Osteocyte (in vitro differentiated cells): ENCODE data around the gene NXPH1. TPM values are rescaled to one million over a fixed set of nuclear protein-coding genes. Genes with fewer than 3 reads are reported as not detected.

ENCODE experiments used
- DNase-seq: peaks from one replicate; pipeline ENCODE4 v3.0.0; 2021; ENCODE audit warnings: mixed read lengths; ENCODE audit not compliant: unreplicated experiment; ENCODE audit errors: extremely low spot score
- H3K27ac Mint-ChIP-seq: one replicate; pipeline ENCODE4 v1.8.0; 2021; ENCODE audit warnings: mild to moderate bottlenecking, mixed read lengths; ENCODE audit not compliant: unreplicated experiment
- H3K27me3 Mint-ChIP-seq: one replicate; pipeline ENCODE4 v1.8.0; 2021; ENCODE audit warnings: mixed read lengths; ENCODE audit not compliant: unreplicated experiment
- H3K36me3 Mint-ChIP-seq: one replicate; pipeline ENCODE4 v1.8.0; 2021; ENCODE audit warnings: mixed read lengths; ENCODE audit not compliant: unreplicated experiment
- H3K4me1 Mint-ChIP-seq: one replicate; pipeline ENCODE4 v1.8.0; 2021; ENCODE audit warnings: mixed read lengths; ENCODE audit not compliant: unreplicated experiment
- H3K4me3 Mint-ChIP-seq: one replicate; pipeline ENCODE4 v1.8.0; 2021; ENCODE audit warnings: mild to moderate bottlenecking, moderate library complexity, mixed read lengths; ENCODE audit not compliant: unreplicated experiment
- H3K9me3 Mint-ChIP-seq: one replicate; pipeline ENCODE4 v1.8.0; 2021; ENCODE audit warnings: mixed read lengths; ENCODE audit not compliant: unreplicated experiment
- CTCF ChIP-seq: fragments of 200-600 bp; sonication (generic); IDR thresholded peaks from 2 replicates; pipeline ENCODE4 v1.5.0; 2021; ENCODE audit warnings: antibody characterized with exemption, mild to moderate bottlenecking, moderate library complexity
- total RNA-seq: library from RNA; stranded (reverse); gene quantifications from 2 replicates; pipeline ENCODE4 v1.2.1, GENCODE V29; 2021

The NXPH1 gene
- total RNA-seq, 1 donor from 2014 or later: not detected

GRCh38 chr7:8507566-8507965, 74.2 kb downstream of the NXPH1 start:
- Mint-ChIP-seq H3K27me3 (no peaks in the 10 kb centered on the region), H3K4me3 (no peak overlapping the region), H3K36me3 (no peaks in the 10 kb centered on the region)

DNA sequence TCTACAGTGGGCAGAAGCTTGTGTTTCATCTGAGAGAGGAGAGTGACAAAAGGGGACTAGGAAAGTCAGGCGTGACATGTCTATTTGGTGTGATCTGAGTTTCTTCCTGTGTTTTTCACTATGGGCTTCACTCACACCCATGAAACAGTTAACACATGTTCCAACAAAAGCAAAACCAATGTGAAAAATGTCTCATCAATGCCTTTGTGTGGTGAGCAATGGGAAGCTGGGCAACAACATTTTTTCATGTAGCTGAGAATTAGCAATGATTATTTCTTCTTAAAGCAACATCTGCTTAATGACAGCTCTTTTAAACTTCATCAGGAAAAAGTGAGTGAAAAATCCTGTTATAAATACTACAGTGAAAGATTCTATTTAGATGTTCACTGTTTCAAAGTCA, 76.2 kb downstream of the NXPH1 start:
- DNase-seq: no peak
- Mint-ChIP-seq H3K4me1 (no peaks in the 10 kb centered on the region), H3K4me3 (no peak overlapping the region), H3K9me3 (peaks cover 4% of the 10 kb centered on the region), H3K27me3 (no peaks in the 10 kb centered on the region), H3K27ac (no peak overlapping the region), H3K36me3 (no peaks in the 10 kb centered on the region)
- TF ChIP-seq CTCF: no peak

More at GRCh38 chr7:8507566-8507965, 74.2 kb downstream of the NXPH1 start:
- Mint-ChIP-seq H3K4me1 (no peaks in the 10 kb centered on the region), H3K9me3 (peaks cover 4% of the 10 kb centered on the region), H3K27ac (no peak overlapping the region)
- DNase-seq: no peak
- no peak for TF ChIP-seq CTCF

GRCh38 chr7:8511855-8512254, 78.4 kb downstream of the NXPH1 start:
- H3K36me3 Mint-ChIP-seq: no peaks in the 10 kb centered on the region
- H3K9me3 Mint-ChIP-seq: no peaks in the 10 kb centered on the region
- H3K4me1 Mint-ChIP-seq: no peaks in the 10 kb centered on the region
- TF ChIP-seq CTCF: no peak
- no peak overlapping the region for H3K4me3 Mint-ChIP-seq
- DNase-seq: no peak
- no peaks in the 10 kb centered on the region for H3K27me3 Mint-ChIP-seq
- H3K27ac Mint-ChIP-seq: no peak overlapping the region

DNA sequence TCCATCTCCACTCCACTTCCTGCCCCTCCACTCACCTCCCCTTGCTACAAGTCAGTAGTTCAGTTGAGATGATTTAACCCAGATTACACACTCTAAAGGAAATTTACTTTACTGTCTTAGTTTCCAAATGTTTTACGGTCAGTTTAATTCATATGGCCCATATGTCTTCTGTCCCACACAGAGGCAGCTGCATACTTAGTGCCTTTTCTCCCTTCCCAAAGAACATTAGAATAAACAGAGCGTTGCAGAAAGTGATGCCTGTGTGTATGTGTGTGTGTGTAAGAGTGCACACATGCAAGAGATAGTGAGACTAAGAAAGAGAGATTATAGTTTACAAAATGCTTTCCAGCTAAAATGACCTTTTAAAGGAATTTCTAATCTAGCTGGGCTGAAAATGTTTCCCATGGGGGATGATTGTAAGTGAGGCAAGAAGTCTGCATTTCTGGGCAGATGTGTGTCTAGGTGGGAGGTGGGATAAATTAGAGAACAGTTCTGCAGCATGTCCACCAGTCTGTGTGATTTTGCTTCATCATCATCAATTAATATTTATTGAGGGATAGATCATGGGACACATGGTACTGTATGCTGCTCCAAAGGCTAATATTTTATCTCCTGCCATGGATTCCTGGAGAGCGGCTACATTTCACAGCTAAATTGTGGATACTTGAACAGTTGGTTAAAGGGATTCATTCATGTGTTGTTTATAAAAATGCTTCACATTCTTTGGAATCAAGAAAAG, 81.5 kb downstream of the NXPH1 start:
- H3K27me3 Mint-ChIP-seq: no peaks in the 10 kb centered on the region
- H3K9me3 Mint-ChIP-seq: no peaks in the 10 kb centered on the region
- H3K4me1 Mint-ChIP-seq: no peaks in the 10 kb centered on the region
- no peak overlapping the region for H3K4me3 Mint-ChIP-seq
- DNase-seq: no peak
- H3K36me3 Mint-ChIP-seq: no peaks in the 10 kb centered on the region
- no peak overlapping the region for H3K27ac Mint-ChIP-seq
- TF ChIP-seq CTCF: no peak

DNA sequence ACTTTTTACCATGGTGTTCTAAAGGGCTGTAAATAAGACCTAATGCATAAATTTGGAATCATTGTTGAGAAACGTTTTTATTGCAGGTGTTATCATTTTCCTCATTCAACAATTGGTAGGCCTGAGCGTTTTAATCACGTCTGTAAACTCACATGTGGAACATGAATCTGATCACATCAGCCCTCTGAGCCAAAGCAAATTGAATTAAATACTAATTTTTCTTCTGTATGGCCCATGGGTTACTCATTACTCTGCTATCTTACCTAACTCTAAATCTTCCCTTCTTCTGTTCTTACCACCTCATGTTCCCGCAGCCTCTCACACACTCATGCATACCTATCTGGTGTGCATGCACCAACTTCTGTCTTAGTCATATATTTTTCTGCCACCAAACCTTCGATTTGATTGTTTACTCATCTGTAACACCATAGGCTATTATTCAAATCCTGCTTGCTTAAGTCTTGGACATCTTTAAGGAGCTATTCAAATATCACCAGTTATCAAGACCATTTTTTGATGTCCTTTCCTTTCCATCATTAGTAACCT, 82.3 kb downstream of the NXPH1 start:
- DNase-seq: no peak
- no peak for TF ChIP-seq CTCF
- Mint-ChIP-seq H3K9me3 (no peaks in the 10 kb centered on the region), H3K4me3 (no peak overlapping the region), H3K36me3 (no peaks in the 10 kb centered on the region), H3K4me1 (no peaks in the 10 kb centered on the region), H3K27me3 (no peaks in the 10 kb centered on the region), H3K27ac (no peak overlapping the region)
